Skeletal muscle tissue (tissue), 1 donor: ENCODE results near the gene MAGEF1. TPM values are rescaled to one million over a fixed set of nuclear protein-coding genes. Genes with fewer than 3 reads are reported as not detected.

Experiments
- total RNA-seq: library from RNA; depleted of rRNA; stranded (reverse); fragments of >200 nt; gene quantifications from one replicate; pipeline ENCODE4 v1.2.3, GENCODE V29; 2014

Gene MAGEF1
- total RNA-seq, 1 donor from 2014 or later = 36.0 TPM

Other genes starting within 250 kb of the MAGEF1 start
- 27.7 TPM for gene EPHB3, start 150.3 kb downstream of the MAGEF1 start, total RNA-seq
- 316 TPM for gene VPS8, start 100.1 kb upstream of the MAGEF1 start, total RNA-seq